Activated CD8-positive, alpha-beta T cell treated with anti-CD3 and anti-CD28 coated beads, Interleukin-2, amount 10 ng/mL, durations not matched to agents 7 days and 5 days (primary cell): ENCODE data around the gene BCKDHB. TPM values are rescaled to one million over a fixed set of nuclear protein-coding genes. Genes with fewer than 3 reads are reported as not detected.
"Not testable (repeated sequence)": the region's sequence is repeated elsewhere in the genome, so short reads cannot be mapped to it uniquely, and the experiment has no call there.

Experiments used
- ATAC-seq: fragments of 150-1000 bp; cut with Tn5 transposase; one replicate; pipeline ENCODE4 v1.10.0; 2021; ENCODE audit warnings: moderate library complexity
- CTCF ChIA-PET: fragments of 350-600 bp; sonication (Branson Sonifier 250); formaldehyde crosslinking; loops from one replicate; lab custom pipeline; 2021; ENCODE audit warnings: antibody characterized with exemption; lab: Charles Lee
- POLR2A ChIA-PET: fragments of 350-600 bp; sonication (Branson Sonifier 250); formaldehyde crosslinking; loops from one replicate; lab custom pipeline; 2021; ENCODE audit warnings: antibody characterized with exemption; lab: Charles Lee
- DNase-seq: peaks from one replicate; pipeline ENCODE4 v3.0.0-alpha.2; 2020
- H3K27ac Mint-ChIP-seq: one replicate; pipeline ENCODE4 v1.8.0; 2021; ENCODE audit warnings: mild to moderate bottlenecking, mixed read lengths
- H3K27me3 Mint-ChIP-seq: one replicate; pipeline ENCODE4 v1.8.0; 2021; ENCODE audit warnings: low read depth, mixed read lengths
- H3K36me3 Mint-ChIP-seq: one replicate; pipeline ENCODE4 v1.8.0; 2021; ENCODE audit warnings: low read depth, mixed read lengths
- H3K4me1 Mint-ChIP-seq: one replicate; pipeline ENCODE4 v1.8.0; 2021; ENCODE audit warnings: low read depth, mixed read lengths
- H3K4me3 Mint-ChIP-seq: one replicate; pipeline ENCODE4 v1.8.0; 2021; ENCODE audit warnings: mild to moderate bottlenecking, mixed read lengths
- H3K9me3 Mint-ChIP-seq: one replicate; pipeline ENCODE4 v1.8.0; 2022; ENCODE audit warnings: mixed read lengths; ENCODE audit not compliant: insufficient read depth
- total RNA-seq, 2 experiments: library from RNA; stranded (reverse); gene quantifications; one replicate each; pipeline ENCODE4 v1.2.3, GENCODE V29; 2021

The BCKDHB gene
- total RNA-seq, result 10 to 100 TPM; 19.9 to 21.9 TPM

- ChIA-PET CTCF (interaction anchor here (0.7 to 4.7 kb wide), 6 partner anchors 12 to 237 kb away, joined by 3 to 32 read pairs (median 4); no protein-coding TSS in a partner anchor), POLR2A (interaction anchor here (0.9 to 1.1 kb wide), 2 partner anchors 103 to 156 kb away, joined by 3 to 6 read pairs; partner anchors contain the start of gene TTK)
- Mint-ChIP-seq H3K27ac (peak within 1 kb of the TSS; percentile 88), H3K9me3 (no peaks in the 10 kb centered on the region), H3K4me1 (peaks cover 18% of the 10 kb centered on the region), H3K36me3 (peaks cover 7% of the 10 kb centered on the region), H3K4me3 (peak within 1 kb of the TSS; percentile 91), H3K27me3 (peaks cover 15% of the 10 kb centered on the region)
- peak; percentile 99 for DNase-seq
- peak; percentile 99 for ATAC-seq
Measured at GRCh38 chr6:80106418-80107235, at the start of gene BCKDHB. BCKDHB (plus strand) TSS chr6:80106671; CDS start chr6:80106694, 23 bp downstream.

- H3K36me3 Mint-ChIP-seq, result no peaks in the 10 kb centered on the region
- no peaks in the 10 kb centered on the region for H3K4me1 Mint-ChIP-seq
- CTCF ChIA-PET, result no interaction called here
- DNase-seq, result no peak
- H3K27me3 Mint-ChIP-seq, result no peaks in the 10 kb centered on the region
- POLR2A ChIA-PET, result no interaction called here
- H3K9me3 Mint-ChIP-seq, result no peaks in the 10 kb centered on the region
- no peak overlapping the region for H3K27ac Mint-ChIP-seq
- no peak overlapping the region for H3K4me3 Mint-ChIP-seq
- ATAC-seq, result no peak
Measured at GRCh38 chr6:80060774-80061173, 45.7 kb upstream of the BCKDHB start.

DNA sequence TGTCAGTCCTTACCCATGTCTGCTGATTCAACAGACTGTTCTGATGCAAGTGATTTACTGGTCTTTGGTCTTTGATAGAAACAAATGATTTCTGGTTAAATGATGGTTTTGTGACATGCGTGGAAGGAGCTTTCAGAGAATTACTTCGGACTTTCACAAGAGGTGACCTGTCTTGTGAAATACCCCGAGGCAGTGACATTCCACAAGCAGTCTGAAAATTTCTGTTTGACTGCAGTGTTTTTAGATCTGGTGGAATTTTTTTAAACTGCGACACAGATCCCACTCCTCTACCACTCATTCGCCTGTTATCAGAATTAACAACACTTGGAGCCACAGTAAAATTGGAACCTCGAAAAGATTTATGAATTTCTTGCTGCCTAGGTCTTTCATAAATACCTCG, 38.3 kb upstream of the BCKDHB start:
- H3K4me3 Mint-ChIP-seq, DNase-seq, H3K4me1 Mint-ChIP-seq, H3K27me3 Mint-ChIP-seq, POLR2A ChIA-PET, CTCF ChIA-PET, H3K36me3 Mint-ChIP-seq, H3K9me3 Mint-ChIP-seq, H3K27ac Mint-ChIP-seq, ATAC-seq: not testable (repeated sequence)

DNA sequence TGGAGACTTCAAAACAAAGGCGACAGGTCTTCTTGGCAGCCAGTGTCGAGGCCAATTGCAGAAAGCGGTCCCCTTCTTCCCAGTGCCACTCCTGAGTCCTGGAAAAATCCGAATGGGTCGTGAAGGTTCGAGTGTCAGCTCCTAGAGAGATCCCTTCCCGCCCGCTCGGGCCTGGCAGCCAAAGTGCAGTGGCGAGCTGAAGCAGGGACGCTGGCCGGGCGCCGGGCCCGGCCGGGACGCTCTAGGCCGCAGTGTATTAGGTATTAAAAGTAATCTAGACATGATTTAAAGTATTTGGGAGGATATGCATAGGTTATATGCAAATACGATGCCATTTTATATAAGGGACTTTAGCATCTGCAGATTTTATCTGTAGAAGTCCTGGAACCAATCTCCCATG, 36.0 kb upstream of the BCKDHB start:
- H3K27me3 Mint-ChIP-seq, H3K4me3 Mint-ChIP-seq, H3K9me3 Mint-ChIP-seq, H3K36me3 Mint-ChIP-seq, CTCF ChIA-PET, H3K4me1 Mint-ChIP-seq, H3K27ac Mint-ChIP-seq, DNase-seq, ATAC-seq, POLR2A ChIA-PET: not testable (repeated sequence)

GRCh38 chr6:80077067-80077466, 29.4 kb upstream of the BCKDHB start:
- CTCF ChIA-PET, result no interaction called here
- peaks cover 3% of the 10 kb centered on the region for H3K9me3 Mint-ChIP-seq
- DNase-seq (no peak), ATAC-seq (no peak)
- POLR2A ChIA-PET, result no interaction called here
- no peaks in the 10 kb centered on the region for H3K4me1 Mint-ChIP-seq
- no peaks in the 10 kb centered on the region for H3K36me3 Mint-ChIP-seq
- H3K27ac Mint-ChIP-seq, result no peak overlapping the region
- H3K27me3 Mint-ChIP-seq, result peaks cover 3% of the 10 kb centered on the region
- no peak overlapping the region for H3K4me3 Mint-ChIP-seq

GRCh38 chr6:80088637-80089036, 17.8 kb upstream of the BCKDHB start:
- ATAC-seq, result no peak
- POLR2A ChIA-PET, result no interaction called here
- no peaks in the 10 kb centered on the region for H3K9me3 Mint-ChIP-seq
- no peak overlapping the region for H3K4me3 Mint-ChIP-seq
- no peak overlapping the region for H3K27ac Mint-ChIP-seq
- no peaks in the 10 kb centered on the region for H3K4me1 Mint-ChIP-seq
- peaks cover 20% of the 10 kb centered on the region for H3K27me3 Mint-ChIP-seq
- CTCF ChIA-PET, result interaction anchor here (8.4 kb wide), 1 partner anchor 139 kb away, joined by 81 read pairs; no protein-coding TSS in a partner anchor
- no peak for DNase-seq
- no peaks in the 10 kb centered on the region for H3K36me3 Mint-ChIP-seq

DNA sequence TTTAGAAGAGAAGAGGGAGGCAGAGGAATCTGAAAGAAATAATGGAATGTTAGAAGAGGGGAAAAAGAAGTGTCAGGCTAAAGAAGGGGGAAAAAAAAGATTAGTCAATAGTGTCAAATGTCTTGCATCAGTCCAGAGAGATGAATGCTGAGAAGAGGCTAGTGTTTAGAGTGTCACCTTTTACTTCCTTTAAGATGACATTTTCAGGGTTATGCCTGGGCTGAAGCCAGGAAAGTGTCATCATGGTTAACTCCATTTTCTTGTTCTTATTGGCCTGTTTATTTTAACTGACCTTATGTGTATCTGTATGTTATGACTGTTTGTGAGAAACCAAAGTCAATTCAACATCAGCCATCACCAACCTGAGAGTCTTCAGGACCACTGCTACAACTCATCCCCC, 15.0 kb upstream of the BCKDHB start:
- Mint-ChIP-seq H3K36me3 (peaks cover 3% of the 10 kb centered on the region), H3K9me3 (peaks cover 5% of the 10 kb centered on the region), H3K4me1 (peaks cover 10% of the 10 kb centered on the region), H3K27ac (no peak overlapping the region), H3K4me3 (no peak overlapping the region), H3K27me3 (peaks cover 20% of the 10 kb centered on the region)
- ChIA-PET CTCF (interaction anchor here (8.4 kb wide), 1 partner anchor 142 kb away, joined by 81 read pairs; no protein-coding TSS in a partner anchor), POLR2A (no interaction called here)
- DNase-seq, result no peak
- ATAC-seq, result no peak

GRCh38 chr6:80094017-80094416, 12.5 kb upstream of the BCKDHB start:
- DNase-seq (peak; percentile 34), ATAC-seq (no peak)
- ChIA-PET CTCF (interaction anchor here (0.8 to 8.4 kb wide), 10 partner anchors 12 to 225 kb away, joined by 3 to 81 read pairs (median 4); partner anchors contain the start of gene BCKDHB), POLR2A (no interaction called here)
- peaks cover 3% of the 10 kb centered on the region for H3K36me3 Mint-ChIP-seq
- H3K4me1 Mint-ChIP-seq, result peaks cover 10% of the 10 kb centered on the region
- H3K9me3 Mint-ChIP-seq, result peaks cover 5% of the 10 kb centered on the region
- no peak overlapping the region for H3K27ac Mint-ChIP-seq
- peaks cover 15% of the 10 kb centered on the region for H3K27me3 Mint-ChIP-seq
- no peak overlapping the region for H3K4me3 Mint-ChIP-seq

GRCh38 chr6:80095600-80095999, 10.9 kb upstream of the BCKDHB start:
- no peak overlapping the region for H3K4me3 Mint-ChIP-seq
- ATAC-seq, result no peak
- peaks cover 10% of the 10 kb centered on the region for H3K4me1 Mint-ChIP-seq
- peak; percentile 27 for DNase-seq
- H3K36me3 Mint-ChIP-seq, result peaks cover 3% of the 10 kb centered on the region
- POLR2A ChIA-PET, result no interaction called here
- peaks cover 16% of the 10 kb centered on the region for H3K27me3 Mint-ChIP-seq
- peak overlapping the region; percentile 7 for H3K27ac Mint-ChIP-seq
- CTCF ChIA-PET, result interaction anchor here (1.4 to 8.4 kb wide), 3 partner anchors 11 to 149 kb away, joined by 3 to 81 read pairs (median 20); partner anchors contain the start of gene BCKDHB
- peaks cover 5% of the 10 kb centered on the region for H3K9me3 Mint-ChIP-seq

DNA sequence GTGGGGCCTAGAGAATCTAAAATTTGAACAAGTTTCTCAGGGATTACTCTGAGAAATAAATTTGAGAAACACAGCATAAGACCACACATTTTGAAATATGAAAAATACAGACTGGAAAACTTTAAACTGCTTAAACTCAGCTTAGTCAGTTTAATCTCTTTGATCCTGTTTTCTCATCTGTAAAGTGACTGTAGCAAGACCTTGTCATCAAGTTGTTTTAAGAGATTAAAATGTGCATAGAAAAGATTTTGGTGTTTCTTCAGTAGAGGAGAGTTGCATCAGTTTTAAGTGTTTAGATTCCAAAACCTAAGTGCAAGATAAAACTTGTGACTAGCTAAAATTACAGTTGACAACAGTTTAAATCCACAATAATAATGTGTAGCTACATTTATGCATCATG, 8.1 kb upstream of the BCKDHB start:
- Mint-ChIP-seq H3K4me1 (peaks cover 10% of the 10 kb centered on the region), H3K4me3 (no peak overlapping the region), H3K27me3 (peaks cover 13% of the 10 kb centered on the region), H3K9me3 (peaks cover 5% of the 10 kb centered on the region), H3K27ac (no peak overlapping the region), H3K36me3 (peaks cover 3% of the 10 kb centered on the region)
- no peak for ATAC-seq
- CTCF ChIA-PET, result interaction anchor here (0.8 to 2.3 kb wide), 4 partner anchors 9 to 229 kb away, joined by 3 to 13 read pairs (median 4); no protein-coding TSS in a partner anchor
- no peak for DNase-seq
- POLR2A ChIA-PET, result interaction anchor here (0.9 kb wide), 1 partner anchor 94 kb away, joined by 3 read pairs; the partner anchor contains the start of gene TTK

GRCh38 chr6:80104520-80104919, 2.0 kb upstream of the BCKDHB start:
- no peaks in the 10 kb centered on the region for H3K9me3 Mint-ChIP-seq
- no peak overlapping the region for H3K27ac Mint-ChIP-seq
- DNase-seq (no peak), ATAC-seq (no peak)
- ChIA-PET POLR2A (no interaction called here), CTCF (interaction anchor here (1.1 to 4.7 kb wide), 3 partner anchors 155 to 163 kb away, joined by 3 to 32 read pairs (median 5); no protein-coding TSS in a partner anchor)
- peaks cover 18% of the 10 kb centered on the region for H3K27me3 Mint-ChIP-seq
- peaks cover 18% of the 10 kb centered on the region for H3K4me1 Mint-ChIP-seq
- H3K36me3 Mint-ChIP-seq, result peaks cover 3% of the 10 kb centered on the region
- no peak overlapping the region for H3K4me3 Mint-ChIP-seq
